RWPE1 (cell line): ENCODE data around the gene PLEKHA7.

Source experiments
- CTCF ChIA-PET: fragments of 350-600 bp; sonication (Branson Sonifier 250); formaldehyde crosslinking; extraction: SDS; loops from one replicate; lab custom pipeline; 2021; lab: Yijun Ruan, JAX
- POLR2A ChIA-PET: fragments of 400-600 bp; formaldehyde crosslinking; extraction: SDS; loops from one replicate; lab custom pipeline; 2020; ENCODE audit warnings: antibody characterized with exemption; ENCODE audit not compliant: low non-redundant PET; lab: Yijun Ruan, JAX
- DNase-seq: peaks from one replicate; pipeline ENCODE4 v3.0.0; 2012; ENCODE audit warnings: low spot score
- H3K27ac ChIP-seq: fragments of 450-650 bp; 2 replicates; pipeline ENCODE4 v1.5.1; 2017
- CTCF ChIP-seq: fragments of 450-650 bp; conservative IDR thresholded peaks from 2 replicates; pipeline ENCODE4 v1.5.1; 2017; ENCODE audit warnings: low read depth, mild to moderate bottlenecking

PLEKHA7 gene

GRCh38 chr11:16987205-16987568, 27.0 kb downstream of the PLEKHA7 start:
- ChIA-PET POLR2A (no interaction called here), CTCF (no interaction called here)
- DNase-seq: no peak
- TF ChIP-seq CTCF: no peak
- H3K27ac ChIP-seq: no peak overlapping the region

GRCh38 chr11:16986434-16987204, 27.6 kb downstream of the PLEKHA7 start:
- no peak overlapping the region for H3K27ac ChIP-seq
- DNase-seq: no peak
- ChIA-PET CTCF (no interaction called here), POLR2A (no interaction called here)
- TF ChIP-seq CTCF: no peak

GRCh38 chr11:16985297-16985696, 28.9 kb downstream of the PLEKHA7 start:
- no peak for DNase-seq
- ChIA-PET POLR2A (no interaction called here), CTCF (interaction anchor here (0.6 kb wide), 1 partner anchor 11 kb away, joined by 3 read pairs; no protein-coding TSS in a partner anchor)
- no peak for TF ChIP-seq CTCF
- no peak overlapping the region for H3K27ac ChIP-seq

- ChIA-PET CTCF (interaction anchor here (0.6 kb wide), 1 partner anchor 73 kb away, joined by 3 read pairs; no protein-coding TSS in a partner anchor), POLR2A (no interaction called here)
- no peak for TF ChIP-seq CTCF
- H3K27ac ChIP-seq: no peak overlapping the region
- DNase-seq: no peak
Observed at GRCh38 chr11:16984229-16984628, 30.0 kb downstream of the PLEKHA7 start.

- POLR2A ChIA-PET: no interaction called here
Observed at GRCh38 chr11:16982809-16983208, 31.4 kb downstream of the PLEKHA7 start.

GRCh38 chr11:16982256-16982671, 31.9 kb downstream of the PLEKHA7 start:
- H3K27ac ChIP-seq: no peak overlapping the region
- CTCF ChIA-PET: no interaction called here
- no peak for TF ChIP-seq CTCF
- POLR2A ChIA-PET: no interaction called here
- no peak for DNase-seq

More at GRCh38 chr11:16982809-16983208, 31.4 kb downstream of the PLEKHA7 start:
- CTCF ChIA-PET: no interaction called here
- no peak for DNase-seq
- H3K27ac ChIP-seq: no peak overlapping the region
- no peak for TF ChIP-seq CTCF
